ENCODE measurements around the gene PIP4K2B.
A peak's percentile ranks its signal among the peaks of the same experiment; 100 is the strongest.

PIP4K2B gene

DNA sequence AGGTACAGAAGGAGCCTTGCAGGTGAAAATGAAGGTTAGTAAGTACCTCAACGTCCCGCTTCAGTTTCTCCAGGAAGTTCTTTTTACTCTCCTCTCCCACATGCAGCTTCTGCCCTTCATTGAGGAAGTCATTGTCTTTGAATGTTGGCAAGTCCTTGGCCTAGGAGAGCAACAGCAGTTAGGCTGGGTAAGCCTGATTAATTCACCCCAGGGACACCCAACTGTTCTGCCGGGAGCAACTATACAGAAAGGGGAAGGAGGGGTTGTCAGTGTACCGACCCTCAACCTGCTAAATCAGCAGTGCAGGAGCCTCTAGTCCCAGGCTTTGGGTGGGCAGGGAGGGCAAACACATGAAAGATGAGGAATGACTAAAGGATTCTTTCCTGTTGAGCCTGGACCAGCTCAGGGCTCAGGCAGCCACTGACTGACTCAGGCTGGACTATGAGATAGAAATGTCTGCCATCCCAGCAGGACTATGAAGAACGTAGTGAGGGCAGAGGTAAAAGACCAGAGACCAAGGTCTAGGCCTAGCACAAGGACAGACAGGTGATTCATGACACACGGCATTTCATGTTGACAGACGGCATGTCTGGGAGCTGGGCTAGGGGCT lies 21.6 kb downstream of the PIP4K2B start:
- DNase-seq: no peak

DNA sequence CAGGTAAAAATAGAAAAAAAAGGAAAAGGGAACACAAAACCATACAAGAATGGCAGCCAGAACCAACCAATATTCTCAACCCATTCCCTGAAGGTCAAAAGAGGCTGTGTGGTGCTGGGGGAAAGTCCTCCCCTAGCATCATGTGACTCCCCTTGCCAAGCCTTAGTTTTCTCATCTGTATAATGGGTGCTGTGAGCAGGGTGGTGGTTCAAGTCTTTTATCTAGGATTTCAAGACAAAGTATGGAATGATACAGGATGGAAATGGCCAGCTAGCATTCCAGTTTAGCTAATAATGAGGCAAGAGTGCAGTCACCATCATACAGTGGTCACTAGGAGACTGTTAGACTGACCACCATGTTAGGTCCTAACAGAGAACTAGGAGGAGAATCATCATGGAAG lies 26.1 kb downstream of the PIP4K2B start:
- no peak for DNase-seq

DNA sequence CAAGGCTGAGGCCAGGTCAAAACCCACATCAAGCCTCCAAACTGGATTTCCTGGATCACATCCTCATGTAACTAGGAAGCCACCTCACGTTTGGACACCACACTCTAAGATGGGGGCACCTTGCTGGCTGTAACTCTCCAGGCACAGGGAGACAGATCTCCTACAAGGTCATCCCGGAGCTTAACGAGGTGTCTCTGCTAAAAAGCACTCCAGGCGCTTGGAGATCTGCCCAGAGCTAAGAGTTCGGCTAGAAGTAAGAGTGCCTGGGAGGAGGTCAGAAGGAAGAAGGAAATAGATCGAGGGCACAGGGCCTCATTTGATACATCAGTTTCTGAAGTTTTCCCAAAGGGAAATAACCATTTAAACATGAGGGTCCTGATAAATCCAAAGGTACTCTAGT lies 30.9 kb downstream of the PIP4K2B start:
- DNase-seq: no peak

DNA sequence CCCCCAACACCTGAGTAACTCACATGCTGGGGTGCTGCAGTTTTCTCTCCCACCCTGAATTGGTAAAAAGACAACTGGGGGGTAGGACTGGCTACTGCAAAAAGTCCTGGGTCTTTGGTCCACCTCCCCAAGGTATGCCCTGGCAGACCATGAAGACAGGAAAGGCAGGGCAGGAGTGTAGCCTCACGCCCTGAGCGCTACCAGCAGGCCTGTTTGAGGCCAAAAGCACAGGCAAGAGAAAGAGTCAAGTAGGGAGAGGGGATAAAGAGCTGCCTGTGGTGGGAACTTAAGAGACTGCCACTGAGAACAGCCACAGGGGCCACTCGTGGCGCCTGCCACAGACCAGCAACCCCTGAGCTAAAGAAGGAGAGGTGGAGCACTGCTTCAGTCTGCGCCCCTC lies 33.0 kb downstream of the PIP4K2B start:
- DNase-seq: no peak

DNA sequence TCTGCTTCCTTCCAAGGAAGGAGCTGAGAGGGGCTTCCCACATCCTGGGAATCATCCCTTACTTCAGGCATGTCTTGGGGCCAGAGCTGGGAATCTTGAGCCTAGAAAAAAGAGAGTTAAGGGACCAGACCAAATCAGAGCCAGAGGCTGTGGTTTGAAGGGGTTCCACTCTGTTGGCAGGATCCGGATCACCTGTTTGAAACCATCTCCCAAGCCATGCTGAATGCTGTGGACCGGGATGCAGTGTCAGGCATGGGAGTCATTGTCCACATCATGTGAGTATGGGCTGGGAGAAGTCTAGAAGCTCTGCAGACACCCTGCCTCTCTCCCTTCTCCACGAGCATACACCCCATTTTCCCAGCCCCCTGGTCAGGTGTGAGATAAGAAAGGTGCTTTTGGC lies 37.1 kb downstream of the PIP4K2B start:
- no peak for DNase-seq

DNA sequence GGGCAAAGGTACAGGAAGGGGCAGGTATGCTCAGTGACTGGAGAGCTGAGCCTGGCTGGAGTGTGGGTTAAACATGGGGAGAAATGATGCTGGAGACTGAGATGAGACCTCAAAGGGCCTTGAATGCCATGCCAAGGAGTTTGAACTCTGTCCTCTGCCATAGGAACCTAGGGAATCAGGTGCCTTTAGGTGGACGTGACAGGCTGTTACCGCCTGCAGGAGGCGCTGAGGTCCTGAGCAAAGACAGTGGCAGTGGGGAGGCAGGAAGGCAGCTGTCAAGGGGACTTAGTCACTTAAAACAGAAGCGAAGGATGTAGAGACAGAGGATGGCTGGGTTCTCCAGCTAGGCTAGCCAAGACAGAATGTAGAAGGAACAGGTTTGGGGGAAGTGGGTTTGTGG lies 37.7 kb downstream of the PIP4K2B start:
- DNase-seq: peak; percentile 4

DNA sequence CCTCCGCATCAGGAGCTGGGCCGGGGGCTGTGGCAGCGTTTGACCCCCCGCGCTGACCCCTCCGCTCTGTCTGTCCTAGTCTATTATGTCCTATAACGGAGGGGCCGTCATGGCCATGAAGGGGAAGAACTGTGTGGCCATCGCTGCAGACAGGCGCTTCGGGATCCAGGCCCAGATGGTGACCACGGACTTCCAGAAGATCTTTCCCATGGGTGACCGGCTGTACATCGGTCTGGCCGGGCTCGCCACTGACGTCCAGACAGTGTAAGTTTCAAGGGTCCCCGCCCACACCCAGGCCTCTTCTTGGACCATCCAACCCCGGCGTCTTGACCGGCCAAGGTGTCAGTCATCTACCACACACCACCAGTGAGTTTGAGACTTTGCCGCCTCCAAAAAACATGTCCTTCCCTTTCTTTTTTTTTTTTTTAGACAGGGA lies 46.3 kb downstream of the PIP4K2B start:
- DNase-seq: no peak

DNA sequence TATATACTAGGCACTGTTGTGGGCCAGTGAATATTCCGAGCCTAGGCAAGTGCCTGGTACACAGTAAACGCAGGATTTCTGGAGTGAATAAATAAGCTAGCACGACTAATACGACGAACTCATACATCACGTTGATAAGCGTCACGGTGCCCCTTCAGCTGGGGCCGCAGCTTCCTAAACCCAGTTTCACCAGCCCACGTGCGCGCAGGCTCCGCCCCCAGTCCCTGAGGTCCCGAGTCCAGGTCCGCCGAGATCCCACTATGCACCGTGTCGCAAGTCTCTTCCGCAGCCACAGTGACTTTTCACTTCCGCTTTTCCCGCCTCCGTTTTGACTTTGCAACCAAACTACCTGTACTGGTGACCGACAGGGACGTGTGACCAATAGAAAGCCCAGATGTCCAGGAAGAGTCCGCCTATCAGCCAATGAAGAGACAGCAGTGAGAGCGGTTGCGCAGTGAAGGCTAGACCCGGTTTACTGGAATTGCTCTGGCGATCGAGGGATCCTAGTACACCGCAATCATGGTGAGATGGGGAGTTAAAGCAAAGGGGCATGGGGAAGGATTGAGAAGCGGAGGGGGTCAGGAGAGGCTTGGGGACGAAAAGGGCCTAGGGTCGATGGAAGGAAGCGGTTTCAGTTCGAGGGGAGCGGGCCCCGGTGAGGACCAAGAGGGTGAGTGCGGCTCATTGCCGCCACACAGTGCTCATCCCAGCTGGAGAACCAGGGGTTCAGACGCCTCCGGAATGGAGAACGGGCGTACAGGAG lies 46.9 kb downstream of the PIP4K2B start, which contains the start of gene PSMB3:
PSMB3 (plus strand) TSS at position 434 of the 763 bp plus-strand sequence; CDS start at position 520, 86 bp downstream.
- DNase-seq: peak; percentile 99

DNA sequence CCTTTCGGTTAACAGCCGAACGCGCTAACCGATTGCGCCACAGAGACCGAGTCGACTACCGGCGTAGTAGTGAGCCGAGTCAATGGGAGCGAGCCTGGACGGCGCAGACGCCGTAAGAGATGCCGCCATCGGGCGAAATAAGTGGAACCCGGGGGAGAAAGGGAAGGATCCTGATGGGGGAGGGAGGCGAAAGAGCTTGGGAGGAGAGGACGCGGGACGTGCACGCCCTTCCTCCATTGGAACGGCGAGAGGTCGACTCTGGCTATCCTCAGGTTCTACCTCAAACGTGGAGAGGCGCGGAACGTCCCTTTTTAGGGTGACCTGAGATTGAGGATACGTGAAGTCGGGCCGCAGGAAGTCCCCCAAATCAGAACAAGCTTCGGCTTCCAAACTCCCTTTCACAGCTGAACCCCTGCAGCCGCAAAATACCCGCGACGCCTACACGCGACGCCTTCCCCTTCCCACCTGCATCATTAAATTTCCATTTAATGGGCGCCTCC lies 47.5 kb downstream of the PIP4K2B start:
- DNase-seq: peak; percentile 87

DNA sequence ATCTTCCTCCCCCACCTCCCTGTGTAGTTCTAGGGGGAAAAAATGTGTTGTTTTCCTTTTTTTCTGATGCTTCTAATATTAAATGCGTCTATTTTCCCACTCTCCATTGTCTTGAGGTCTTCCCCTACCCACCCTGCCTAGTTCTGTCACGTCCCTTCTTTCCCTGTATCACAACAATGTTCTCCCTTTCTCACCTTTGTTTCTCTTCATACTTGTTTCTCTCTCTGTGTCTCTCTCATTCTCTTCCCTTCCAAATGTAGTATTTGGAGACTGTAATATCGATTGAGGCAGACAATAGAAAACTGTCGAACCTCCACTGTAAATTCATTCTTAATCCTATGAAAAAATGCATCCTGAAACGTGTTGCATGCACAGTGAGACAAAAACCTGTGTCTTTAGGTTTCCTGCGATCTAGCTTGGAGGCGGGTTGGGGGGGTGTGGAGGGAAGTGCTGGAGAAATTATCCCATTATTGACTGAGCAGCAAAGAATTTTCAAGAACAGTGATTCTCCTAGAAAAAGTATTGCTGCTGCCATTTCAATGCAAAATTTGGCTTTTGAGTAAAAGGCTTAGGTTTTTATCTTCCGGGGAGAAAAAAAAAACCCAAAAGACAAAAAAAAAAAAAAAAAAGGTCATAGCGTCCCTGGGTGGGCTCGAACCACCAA lies 48.1 kb downstream of the PIP4K2B start:
- peak; percentile 63 for DNase-seq

DNA sequence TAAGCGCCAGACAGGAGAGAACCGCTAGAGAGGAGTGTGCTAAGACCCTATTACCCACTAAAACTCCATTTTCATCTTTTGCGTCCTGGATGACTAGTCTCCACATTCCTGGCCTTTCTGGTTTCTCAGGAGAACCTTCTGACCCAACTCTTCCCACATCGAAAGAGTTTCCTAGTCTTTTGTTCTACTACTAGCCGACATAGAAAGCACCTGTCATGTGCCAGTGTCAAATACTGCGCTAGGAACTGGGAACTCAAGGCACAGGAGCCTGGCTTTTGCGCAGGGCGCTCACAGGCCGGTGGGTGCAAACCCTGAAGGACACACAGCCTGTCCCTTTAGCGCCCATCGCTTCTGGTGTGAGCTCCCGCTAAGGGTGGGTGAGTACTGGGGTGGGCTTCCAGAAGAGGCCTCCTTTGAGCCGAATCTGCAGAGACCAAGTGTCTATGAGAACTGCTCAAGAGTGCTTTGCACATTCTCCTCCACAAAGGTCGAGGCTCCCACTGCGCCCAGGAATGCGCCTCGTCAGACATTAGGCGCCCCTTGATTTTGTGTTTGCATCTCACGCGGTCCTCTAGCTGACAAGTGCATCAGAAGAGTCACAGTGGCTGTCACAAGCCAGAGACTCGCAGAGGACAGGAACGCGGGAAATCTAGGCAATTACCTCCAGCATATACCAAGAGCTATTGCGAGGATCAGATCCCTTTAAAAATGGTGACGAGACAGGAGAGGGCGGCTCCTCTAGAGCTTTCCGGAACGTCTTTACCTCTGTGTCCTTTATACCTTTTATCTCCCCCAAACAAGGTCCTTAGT lies 48.8 kb downstream of the PIP4K2B start:
- peak; percentile 53 for DNase-seq

DNA sequence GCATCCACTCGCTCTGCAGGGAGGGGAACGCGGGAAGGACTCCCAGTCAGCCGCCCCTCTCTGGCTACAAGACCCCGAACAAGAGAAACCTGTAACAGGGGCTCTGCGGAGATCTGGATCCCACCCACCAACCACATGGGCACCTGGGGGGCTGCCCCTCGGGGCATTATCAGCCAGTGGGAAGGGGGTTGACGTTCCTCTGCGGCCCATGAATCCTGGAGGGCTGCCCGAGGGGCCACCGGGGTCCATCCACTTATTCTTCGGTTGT lies 49.4 kb downstream of the PIP4K2B start:
- DNase-seq: no peak

DNA sequence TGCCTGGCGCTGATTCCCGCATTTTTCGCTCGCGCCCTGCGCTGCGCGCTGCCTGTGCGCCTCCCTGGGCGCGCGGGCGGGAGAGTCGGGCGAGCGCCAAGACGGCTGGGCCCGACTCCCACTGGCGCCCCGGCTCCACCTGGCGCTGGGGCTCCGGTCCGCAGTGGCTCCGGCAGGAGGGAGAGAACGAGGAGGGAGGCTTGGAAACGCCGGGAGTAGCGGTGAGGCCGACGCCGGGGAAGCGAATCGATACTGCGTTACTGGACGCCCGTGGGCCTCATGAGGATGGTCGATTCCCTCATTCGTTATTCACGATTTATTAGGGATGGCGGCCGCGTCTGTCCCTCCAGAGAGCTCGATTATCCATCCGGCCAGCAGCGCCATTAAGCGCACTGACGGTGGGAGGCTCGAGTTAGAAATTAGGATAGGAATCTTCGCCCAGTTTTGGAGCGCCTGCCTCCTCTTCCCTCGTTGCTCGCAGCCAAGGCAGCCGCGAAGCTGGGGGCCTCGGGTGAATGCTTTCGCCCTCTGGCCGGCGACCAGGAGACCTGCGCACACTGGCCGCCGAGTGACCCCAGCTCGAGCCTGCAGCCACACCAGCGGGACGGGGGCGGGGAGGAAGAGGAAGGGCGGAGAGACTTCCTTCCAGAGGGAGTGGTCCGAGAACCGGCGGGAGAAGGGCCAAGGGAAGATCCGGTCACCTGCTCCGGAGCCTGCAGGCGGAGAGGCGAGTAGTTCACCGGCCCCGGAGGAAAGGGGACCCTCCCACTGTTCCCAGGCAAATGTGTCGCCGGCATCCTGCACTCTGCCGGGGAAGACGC lies 49.9 kb downstream of the PIP4K2B start:
- DNase-seq: peak; percentile 95

DNA sequence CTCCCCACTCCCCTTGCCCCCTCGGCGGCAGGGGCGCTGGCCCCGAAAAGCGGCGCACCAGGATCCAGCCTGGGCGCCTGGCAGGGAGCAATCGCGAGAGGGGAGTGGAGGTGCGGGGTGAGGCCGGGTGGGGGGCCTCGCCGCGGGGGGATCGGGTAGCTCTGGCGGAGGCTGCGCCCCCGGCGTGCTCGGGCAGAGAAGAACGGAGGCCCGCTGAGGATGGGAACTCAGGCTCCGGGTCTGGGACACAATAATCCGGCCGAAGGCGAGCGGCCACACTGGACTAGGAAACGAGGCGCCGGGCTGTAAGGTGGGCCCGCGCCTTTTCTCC lies 50.5 kb downstream of the PIP4K2B start:
- DNase-seq: no peak

DNA sequence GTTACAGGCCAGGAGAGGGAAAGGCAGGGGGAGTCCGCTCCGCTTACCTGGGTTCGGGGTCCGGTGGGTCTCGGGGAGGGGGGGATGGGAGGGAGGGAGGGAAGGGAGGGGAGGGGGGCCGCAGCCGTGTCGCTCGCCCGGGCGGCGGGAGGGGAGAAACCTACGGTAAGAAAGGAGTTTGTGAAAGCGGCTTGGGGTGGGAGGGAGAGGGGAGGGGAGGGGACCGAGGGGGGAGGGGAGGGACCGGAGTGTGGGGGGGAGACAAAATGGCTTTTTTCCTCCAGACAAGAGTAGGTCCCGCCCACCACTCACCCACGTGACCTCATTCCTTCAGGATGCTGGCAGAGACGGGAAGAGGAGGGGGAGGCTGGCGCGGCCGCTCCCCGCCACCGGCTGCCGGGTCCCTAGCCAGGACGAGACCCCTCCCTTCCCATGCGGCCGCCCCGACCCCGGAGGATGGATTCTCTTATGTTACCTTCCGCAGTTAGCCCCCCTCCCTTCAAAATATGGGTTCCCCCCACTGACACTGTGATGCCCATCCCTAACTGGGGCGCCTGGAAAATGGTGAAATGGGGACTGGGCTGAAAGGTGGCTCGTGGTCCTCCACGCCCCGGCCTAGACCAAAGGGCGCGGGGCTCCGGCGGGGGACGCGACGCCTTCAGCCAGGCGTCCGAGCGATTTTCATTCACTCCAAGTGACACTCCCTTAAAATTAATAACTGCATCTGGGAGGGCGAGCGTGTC lies 51.0 kb downstream of the PIP4K2B start, which contains the start of gene PCGF2:
PCGF2 (minus strand) TSS at position 188 of the 743 bp plus-strand sequence. CDS start 7,934 bp downstream, outside the sequence.
- peak; percentile 96 for DNase-seq

DNA sequence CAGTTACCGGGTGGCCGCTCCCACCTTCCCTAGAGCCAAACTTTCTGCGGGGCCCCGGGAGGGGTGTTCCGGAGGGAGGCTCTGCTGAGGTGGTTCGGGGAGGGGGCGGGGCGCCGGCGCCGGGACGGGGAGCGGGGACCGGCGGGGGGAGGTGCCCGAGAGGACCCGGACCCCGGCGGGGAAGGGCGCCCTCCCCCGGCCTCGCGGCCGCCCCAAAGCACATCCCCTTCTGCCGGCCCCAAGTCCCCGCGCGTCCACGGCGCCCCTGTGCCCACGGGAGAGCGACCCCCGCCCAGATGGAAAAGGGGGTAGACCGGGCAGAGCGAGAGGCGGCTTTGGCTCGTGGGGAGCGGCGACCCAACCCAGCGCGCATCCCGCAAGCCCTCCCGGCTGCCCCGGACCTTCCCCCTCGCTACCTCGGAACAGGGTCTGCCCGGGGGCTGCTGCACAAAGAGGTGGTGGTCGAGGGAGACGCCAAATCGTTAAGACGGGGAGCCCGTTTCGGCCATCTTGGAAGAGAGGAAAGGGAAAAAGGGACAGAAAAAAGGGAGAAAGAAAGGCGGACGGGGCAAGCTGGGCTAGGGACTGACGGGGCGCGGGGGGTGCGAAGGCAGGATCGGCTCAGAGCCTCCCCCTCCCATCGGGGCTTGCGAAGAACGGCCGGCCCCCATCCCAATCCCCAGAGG lies 51.8 kb downstream of the PIP4K2B start:
- DNase-seq: peak; percentile 53

DNA sequence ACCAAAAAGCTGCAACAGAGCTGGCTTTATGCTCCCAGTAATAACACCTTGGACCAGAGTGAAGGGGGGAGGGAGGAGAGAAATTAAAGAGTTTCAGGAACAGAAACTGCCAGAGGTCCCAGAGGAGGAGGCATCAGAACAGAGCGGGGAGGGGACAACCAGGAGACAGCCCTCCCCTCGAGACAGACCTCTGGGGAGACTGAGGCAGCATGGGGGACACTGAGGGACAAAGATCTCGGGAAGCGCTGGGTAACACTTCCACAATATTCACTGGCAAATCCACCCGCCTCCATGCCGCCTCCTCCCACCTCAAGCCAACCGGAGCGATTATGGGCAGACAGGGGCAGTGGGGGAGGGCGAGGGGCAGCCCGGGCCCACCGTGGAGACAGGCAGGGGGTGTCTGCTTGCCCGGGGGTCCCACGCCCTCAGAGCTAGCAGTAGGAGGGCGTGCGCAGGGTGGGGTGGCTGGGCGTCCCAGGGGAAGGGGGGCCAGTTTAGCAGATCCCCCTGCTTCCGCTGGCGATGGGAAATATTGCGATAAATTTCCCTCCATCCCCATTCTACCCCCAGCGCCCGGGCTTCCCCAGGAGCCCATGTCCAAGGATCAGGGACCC lies 52.4 kb downstream of the PIP4K2B start:
- DNase-seq: no peak

DNA sequence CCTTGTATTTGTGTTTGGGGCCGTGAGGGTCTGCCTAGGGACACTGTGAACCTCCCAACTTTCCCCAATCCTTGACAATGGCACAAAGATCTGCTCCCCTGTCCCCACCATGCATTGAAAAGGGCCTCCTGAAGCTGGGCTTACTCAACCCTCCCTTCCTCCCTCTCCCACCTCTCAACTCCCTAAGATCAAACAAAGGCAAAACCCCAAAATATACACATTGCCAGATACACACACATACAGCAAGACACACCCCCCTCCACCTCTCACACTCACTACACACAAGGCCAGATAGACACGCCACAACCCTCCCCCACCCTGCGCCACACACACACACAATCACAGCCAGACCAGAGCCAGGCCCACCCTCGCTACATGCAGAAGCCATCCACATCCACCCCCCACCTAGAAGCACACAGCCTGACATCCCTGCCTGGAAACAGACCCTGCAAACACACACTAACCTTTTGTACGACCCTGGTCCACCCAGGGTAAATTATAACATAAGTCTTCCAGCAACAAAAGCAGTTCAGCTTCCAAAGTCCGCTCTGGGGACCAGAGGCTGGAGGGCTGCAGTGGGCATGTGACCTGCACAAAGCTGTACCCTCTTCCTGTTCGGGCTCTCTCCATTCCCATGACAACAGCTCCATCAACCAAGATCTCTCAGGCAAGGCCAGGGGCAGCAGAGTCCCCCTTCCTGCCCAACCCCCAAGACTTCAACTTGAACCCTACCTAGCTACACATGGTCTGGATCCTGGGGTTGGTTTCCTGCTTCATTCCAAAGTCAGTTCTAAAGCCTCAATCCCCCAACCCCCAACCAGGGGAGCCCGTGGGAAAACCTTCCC lies 53.1 kb downstream of the PIP4K2B start:
- DNase-seq: no peak

DNA sequence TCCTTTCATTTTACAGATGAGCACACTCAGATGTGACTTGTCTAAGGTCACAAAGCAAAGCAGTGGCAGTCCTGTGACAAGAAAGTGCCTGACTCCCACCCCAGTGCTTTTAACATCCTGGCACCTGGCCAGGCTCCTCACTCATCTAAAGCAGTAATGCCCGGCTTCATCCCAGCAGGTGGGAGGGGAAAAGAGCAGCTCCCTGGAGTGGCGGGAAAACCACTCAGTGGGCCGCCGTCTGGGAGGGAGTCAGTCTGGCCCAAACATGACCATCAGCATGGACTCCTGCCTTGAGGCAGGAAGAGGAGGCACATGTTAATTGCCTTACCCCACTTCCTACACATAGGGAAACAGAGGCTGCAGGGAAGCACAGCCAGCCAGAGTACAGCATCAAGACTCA lies 53.8 kb downstream of the PIP4K2B start:
- DNase-seq: peak; percentile 85
